ENCODE data around the gene NMNAT3. TPM values are rescaled to one million over a fixed set of nuclear protein-coding genes. Genes with fewer than 3 reads are reported as not detected.

NMNAT3 gene
- total RNA-seq, 4 donors from 2014 or later: 1.5 to 12.6 (median 5.6) TPM

GRCh38 chr3:139514741-139515140, 163.0 kb downstream of the NMNAT3 start:
- DNase-seq: no peak
- intact Hi-C loops (cut with DNase I; ENCODE audit: low total_unique reads) (no loop called here), in situ Hi-C loops (cut with MboI; ENCODE audit: low pct_ligation_motif_present in 1 of 4, low pct_unique_long_range_greater_than_20kb in 1 of 4, low sequenced_read_pairs in 3 of 4) (no loop called here)
- Histone ChIP-seq H3K27me3 (no peaks in the 10 kb centered on the region), H3K9me3 (no peaks in the 10 kb centered on the region), H3K4me1 (no peaks in the 10 kb centered on the region), H3K4me3 (no peak overlapping the region), H3K27ac (no peak overlapping the region), H3K36me3 (no peaks in the 10 kb centered on the region)
- no peak for TF ChIP-seq POLR2A (IDR thresholded peaks at IDR 0.05)
- no peak for TF ChIP-seq POLR2AphosphoS5 (IDR thresholded peaks at IDR 0.05)
- TF ChIP-seq EP300 (IDR thresholded peaks at IDR 0.05; ENCODE audit: low read depth): no peak
- no peak for TF ChIP-seq CTCF (IDR thresholded peaks at IDR 0.05)
- 92 to 100% methylated on average over 1 to 4 of the region's 4 CpGs for WGBS, 2 donors (ENCODE audit: low coverage in 1 of 2)

Small RNA genes within 50 kb of the gene (small RNA-seq; reads per million reads assigned to genes)
- gene RN7SL724P: 0 reads per million in 4 donors

Other genes with a start within 250 kb of the NMNAT3 start
- 1 to 10 TPM in 1 of 4 donors, not detected in 3; 3.4 TPM for gene RBP2, start 201.5 kb downstream of the NMNAT3 start, total RNA-seq
- gene RBP1, start 138.2 kb downstream of the NMNAT3 start, total RNA-seq: 1 to 10 TPM in 2 of 4 donors, not detected in 2; 2.7 to 6.4 TPM

Measured in transverse colon (tissue), 4 donors.